HCT116 (cell line): ENCODE results near the gene SUB1. TPM values are rescaled to one million over a fixed set of nuclear protein-coding genes. Genes with fewer than 3 reads are reported as not detected.
A peak's percentile ranks its signal among the peaks of the same experiment; 100 is the strongest.
"Not testable (repeated sequence)": the region's sequence is repeated elsewhere in the genome, so short reads cannot be mapped to it uniquely, and the experiment has no call there.

Experiments
- ATAC-seq: fragments of 200-7000 bp; cut with Tn5 transposase; 2 replicates; pipeline ENCODE4 v1.9.1; 2020; ENCODE audit warnings: mild to moderate bottlenecking, moderate library complexity
- BruUV-seq: library from RNA; stranded (reverse); fragments of 400-500 nt; replicated peaks from 2 replicates; lab custom pipeline; 2021; lab: Mats Ljungman, UMichigan
- CTCF ChIA-PET: fragments of 300-600 bp; sonication (Branson Sonifier 250); formaldehyde crosslinking; loops from one replicate; lab custom pipeline; 2021; ENCODE audit warnings: antibody characterized with exemption; lab: Charles Lee
- POLR2A ChIA-PET: fragments of 300-600, 350-600 bp; sonication (Branson Sonifier 250); formaldehyde crosslinking; loops from one replicate; lab custom pipeline; 2021; ENCODE audit warnings: antibody characterized with exemption; lab: Charles Lee
- RAD21 ChIA-PET, 2 experiments: fragments of 300-600 bp; sonication (Branson Sonifier 250); formaldehyde crosslinking; loops; one replicate each; lab custom pipeline; 2023; ENCODE audit warnings: low total read pairs in 2 of 2; ENCODE audit not compliant: uncharacterized antibody in 2 of 2, unreplicated experiment in 2 of 2, low non-redundant PET in 1 of 2; lab: Charles Lee
- DNase-seq: peaks from one replicate; pipeline ENCODE4 v3.0.0-alpha.2; 2010; ENCODE audit warnings: low read depth, low spot score
- H2AFZ ChIP-seq: fragments of 200-600 bp; shearing (Covaris generic), sonication (generic); 2 replicates; pipeline ENCODE4 v1.6.1; 2017; ENCODE audit warnings: low read depth, mixed run types, mixed read lengths, antibody characterized with exemption, low read length; ENCODE audit not compliant: poor library complexity, severe bottlenecking
- H3K27ac ChIP-seq: 2 replicates; pipeline ENCODE4 v1.5.1; 2012; ENCODE audit warnings: low read depth, low read length
- H3K27me3 ChIP-seq: fragments of 200-600 bp; sonication (generic); 2 replicates; pipeline ENCODE4 v1.6.1; 2016; ENCODE audit warnings: mixed run types, low read length, mixed read lengths; ENCODE audit not compliant: insufficient read depth
- H3K36me3 ChIP-seq, 2 experiments: fragments of 200-500 bp in 1 of 2; fragments of 200-600 bp in 1 of 2; sonication (Bioruptor generic) in 1 of 2; sonication (generic) in 1 of 2; 2 replicates each; pipeline versions ENCODE4 v1.5.1 to v1.6.1; 2014 to 2016; ENCODE audit warnings: low read length in 2 of 2, inconsistent platforms in 1 of 2, mixed read lengths in 1 of 2, mixed run types in 1 of 2; ENCODE audit not compliant: insufficient read depth in 2 of 2, control insufficient read depth in 1 of 2
- H3K4me1 ChIP-seq, 2 experiments: fragments of 200-600 bp in 1 of 2; sonication (generic) in 1 of 2; 2 replicates each; pipeline versions ENCODE4 v1.5.1 to v1.6.1; 2012 to 2017; ENCODE audit warnings: low read length in 2 of 2, inconsistent platforms in 1 of 2, mild to moderate bottlenecking in 1 of 2, mixed read lengths in 1 of 2, mixed run types in 1 of 2, moderate library complexity in 1 of 2; ENCODE audit not compliant: insufficient read depth in 2 of 2, control insufficient read depth in 1 of 2
- H3K4me2 ChIP-seq: fragments of 200-600 bp; sonication (generic); 2 replicates; pipeline ENCODE4 v1.6.1; 2017; ENCODE audit warnings: mixed run types, low read length, mixed read lengths
- H3K4me3 ChIP-seq, 2 experiments: fragments of 200-600 bp in 1 of 2; sonication (generic) in 1 of 2; replicated peaks in 1 of 2; 2 replicates each; pipeline ENCODE4 v1.5.1; 2011 to 2016; ENCODE audit warnings: low read length in 2 of 2, control low read depth in 1 of 2, low read depth in 1 of 2, mild to moderate bottlenecking in 1 of 2, mixed read lengths in 1 of 2, mixed run types in 1 of 2
- H3K79me2 ChIP-seq: fragments of 200-600 bp; sonication (generic); 2 replicates; pipeline ENCODE4 v1.6.1; 2017; ENCODE audit warnings: mild to moderate bottlenecking, mixed run types, low read length, moderate library complexity, mixed read lengths; ENCODE audit not compliant: insufficient read depth
- H3K9ac ChIP-seq: fragments of 200-600 bp; sonication (generic); 2 replicates; pipeline ENCODE4 v1.6.1; 2016; ENCODE audit warnings: low read length, mixed read lengths
- H3K9me2 ChIP-seq: fragments of 200-600 bp; sonication (generic), shearing (Covaris generic); 2 replicates; pipeline ENCODE4 v1.6.1; 2017; ENCODE audit warnings: mixed run types, mild to moderate bottlenecking, moderate library complexity; ENCODE audit not compliant: insufficient read depth
- H3K9me3 ChIP-seq, 2 experiments: fragments of 200-500 bp in 1 of 2; fragments of 200-600 bp in 1 of 2; sonication (Bioruptor generic) in 1 of 2; sonication (generic) in 1 of 2; 2 replicates each; pipeline ENCODE4 v1.6.1; 2014 to 2017; ENCODE audit warnings: low read length in 2 of 2, mixed read lengths in 2 of 2, inconsistent platforms in 1 of 2, low read depth in 1 of 2, mild to moderate bottlenecking in 1 of 2, mixed run types in 1 of 2, moderate library complexity in 1 of 2; ENCODE audit not compliant: control insufficient read depth in 1 of 2, insufficient read depth in 1 of 2
- H4K20me1 ChIP-seq: fragments of 200-600 bp; sonication (generic), shearing (Covaris generic); 2 replicates; pipeline ENCODE4 v1.6.1; 2017; ENCODE audit warnings: mixed run types, mild to moderate bottlenecking, moderate library complexity; ENCODE audit not compliant: insufficient read depth
- CTCF ChIP-seq, 3 experiments: fragments of 200-600 bp in 1 of 3; sonication (generic) in 1 of 3; IDR thresholded peaks in 2 of 3; conservative IDR thresholded peaks in 1 of 3; 2 replicates each; pipeline ENCODE4 v1.5.1; 2012 to 2017; ENCODE audit warnings: low read depth in 2 of 3, low read length in 2 of 3, antibody characterized with exemption in 1 of 3, borderline replicate concordance in 1 of 3, control low read depth in 1 of 3, mild to moderate bottlenecking in 1 of 3, mixed read lengths in 1 of 3, mixed run types in 1 of 3, moderate library complexity in 1 of 3; ENCODE audit not compliant: insufficient read depth in 1 of 3
- ELF1 ChIP-seq: IDR thresholded peaks from 2 replicates; pipeline ENCODE4 v1.6.1; 2012; ENCODE audit warnings: low read depth, borderline replicate concordance
- EZH2 ChIP-seq: fragments of 200-600 bp; sonication (generic); IDR thresholded peaks from 2 replicates; pipeline ENCODE4 v1.6.1; 2017; ENCODE audit warnings: antibody characterized with exemption, mixed run types
- FOSL1 ChIP-seq: IDR thresholded peaks from 2 replicates; pipeline ENCODE4 v1.6.1; 2012; ENCODE audit warnings: low read depth
- JUND ChIP-seq: IDR thresholded peaks from 2 replicates; pipeline ENCODE4 v1.6.1; 2012
- POLR2A ChIP-seq: IDR thresholded peaks from 2 replicates; pipeline ENCODE4 v1.7.0; 2011; ENCODE audit warnings: borderline replicate concordance; ENCODE audit not compliant: insufficient read depth, insufficient read length; ENCODE audit errors: extremely low read depth
- RAD21 ChIP-seq: IDR thresholded peaks from 2 replicates; pipeline ENCODE4 v1.6.1; 2012; ENCODE audit warnings: low read depth, mild to moderate bottlenecking
- TCF7L2 ChIP-seq: IDR thresholded peaks from 2 replicates; pipeline ENCODE4 v1.7.0; 2011; ENCODE audit warnings: borderline replicate concordance, inconsistent platforms; ENCODE audit not compliant: insufficient read depth, insufficient read length; ENCODE audit errors: extremely low read depth
- intact Hi-C: fragments of 100-400 bp; cut with micrococcal nuclease; formaldehyde crosslinking; loops from 2 replicates; pipeline ENCODE4 v1.10.0; 2022
- total RNA-seq: library from RNA; stranded (reverse); gene quantifications from one replicate; pipeline ENCODE4 v1.2.1, GENCODE V29; 2021; ENCODE audit not compliant: unreplicated experiment

The SUB1 gene
- total RNA-seq, 1 experiment from 2014 or later: 216 TPM

DNA sequence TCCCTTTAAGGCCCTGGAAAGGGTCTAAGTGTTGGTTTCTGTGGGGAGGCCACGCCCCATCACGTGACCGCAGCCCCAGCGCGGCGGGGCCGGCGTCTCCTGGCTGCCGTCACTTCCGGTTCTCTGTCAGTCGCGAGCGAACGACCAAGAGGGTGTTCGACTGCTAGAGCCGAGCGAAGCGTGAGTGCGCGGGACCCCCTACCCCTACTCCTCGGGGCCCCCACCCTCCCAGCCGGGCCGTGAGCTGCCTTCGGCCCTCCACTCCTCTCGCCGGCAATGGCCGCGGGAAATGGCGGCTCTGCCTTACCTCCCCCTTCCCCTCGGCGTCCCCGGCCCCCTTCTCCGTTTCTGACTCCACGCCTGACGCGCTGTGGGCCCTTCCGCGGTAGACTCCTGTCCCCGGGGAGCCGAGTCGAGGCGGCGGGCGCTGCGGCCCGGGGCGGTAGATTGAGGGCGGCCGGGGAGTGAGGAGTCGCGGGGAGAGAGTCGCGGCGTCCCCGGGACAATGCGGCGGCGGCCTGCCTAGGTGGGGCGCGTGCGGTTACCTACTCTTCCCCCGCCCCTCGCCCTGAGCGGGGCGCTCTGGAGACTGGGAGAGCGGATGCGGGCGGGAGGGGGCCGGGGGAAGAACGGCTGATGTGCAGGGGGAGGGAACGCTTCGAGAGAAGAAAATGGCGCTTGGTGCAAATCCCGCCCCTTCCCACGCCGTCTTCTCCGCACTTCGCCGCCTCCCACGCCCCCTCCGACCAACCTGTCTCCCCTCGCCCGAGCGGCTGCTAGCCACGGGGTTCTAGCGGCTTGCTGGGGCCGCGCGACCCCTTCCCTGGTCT is at the start of gene SUB1 (continued):
- TF ChIP-seq CTCF (IDR thresholded peaks at IDR 0.05 in 2 of 3, conservative IDR thresholded peaks at IDR 0.05 in 1 of 3; ENCODE audit: borderline replicate concordance in 1 of 3, insufficient read depth in 1 of 3, low read depth in 2 of 3, low read length in 2 of 3) (no peak), RAD21 (no peak), ELF1 (peak; percentile 58), EZH2 (no peak)

DNA sequence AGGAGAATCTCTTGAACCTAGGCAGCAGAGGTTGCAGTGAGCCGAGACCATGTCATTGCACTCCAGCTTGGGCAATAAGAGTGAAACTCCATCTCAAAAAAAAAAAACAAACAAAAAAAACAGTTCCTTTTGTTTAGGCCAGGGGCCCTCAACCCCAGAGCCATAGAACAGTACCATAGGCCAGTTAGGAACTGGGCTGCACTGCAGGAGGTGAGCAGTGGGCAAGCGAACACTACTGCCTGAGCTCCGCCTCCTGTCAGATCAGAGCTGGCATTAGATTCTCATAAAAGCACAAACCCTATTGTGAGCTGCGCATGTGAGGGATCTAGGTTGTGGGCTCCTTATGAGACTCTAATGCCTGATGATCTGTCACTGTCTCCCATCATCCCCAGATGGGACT is 49.1 kb upstream of the SUB1 start:
- intact Hi-C loops: no loop called here
- ChIA-PET POLR2A (no interaction called here), CTCF (no interaction called here), RAD21 (no interaction called here)
- H2AFZ ChIP-seq: no peak overlapping the region
- ATAC-seq (no peak), DNase-seq (no peak)
- no peak overlapping the region for H3K4me3 ChIP-seq
- no peaks in the 10 kb centered on the region for H4K20me1 ChIP-seq
- H3K27ac ChIP-seq: no peak overlapping the region
- H3K9me3 ChIP-seq: no peaks in the 10 kb centered on the region
- TF ChIP-seq FOSL1 (no peak), ELF1 (no peak), POLR2A (no peak), TCF7L2 (no peak), JUND (no peak)
- no peaks in the 10 kb centered on the region for H3K27me3 ChIP-seq
- no peaks in the 10 kb centered on the region for H3K79me2 ChIP-seq
- no peaks in the 10 kb centered on the region for H3K36me3 ChIP-seq
- no peaks in the 10 kb centered on the region for H3K9me2 ChIP-seq
- H3K4me2 ChIP-seq: no peak overlapping the region
- no TSS peak for BruUV-seq
- H3K9ac ChIP-seq: no peak overlapping the region
- no peaks in the 10 kb centered on the region for H3K4me1 ChIP-seq

DNA sequence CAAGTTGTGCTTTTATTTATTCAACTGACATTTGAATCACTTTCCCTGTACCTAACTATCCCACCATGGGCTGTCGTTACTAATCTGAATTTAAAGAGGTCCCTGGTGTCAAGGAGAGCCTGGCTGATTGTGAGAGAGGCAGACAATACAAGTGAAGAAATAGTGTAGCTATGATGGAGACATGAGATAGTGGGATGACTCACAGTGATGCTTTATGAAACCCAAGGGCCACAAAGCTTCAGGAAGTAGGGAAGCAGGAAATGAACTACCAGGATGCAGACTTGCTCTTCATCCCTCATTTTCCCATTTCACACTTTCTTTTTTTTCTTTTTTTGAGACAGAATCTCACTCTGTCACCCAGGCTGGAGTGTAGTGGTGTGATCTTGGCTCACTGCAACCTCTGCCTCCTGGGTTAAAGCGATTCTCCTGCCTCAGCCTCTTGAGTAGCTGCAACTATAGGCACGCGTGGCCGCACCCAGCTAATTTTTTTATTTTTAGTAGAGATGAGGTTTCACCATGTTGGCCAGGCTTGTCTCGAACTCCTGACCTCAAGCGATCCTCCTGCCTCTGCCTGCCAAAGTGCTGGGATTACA is 47.8 kb upstream of the SUB1 start:
- H3K4me1 ChIP-seq, DNase-seq, H3K9ac ChIP-seq, BruUV-seq, H3K9me3 ChIP-seq, H3K9me2 ChIP-seq, H3K36me3 ChIP-seq, RAD21 ChIA-PET, H3K27me3 ChIP-seq, H3K4me3 ChIP-seq, H3K4me2 ChIP-seq, POLR2A ChIA-PET, CTCF ChIA-PET, H4K20me1 ChIP-seq, ATAC-seq, H3K27ac ChIP-seq, H3K79me2 ChIP-seq, H2AFZ ChIP-seq, intact Hi-C loops: not testable (repeated sequence)
